GM21381 (cell line): Measurements from ENCODE around the gene SLC38A10.

ENCODE experiments used
- ATAC-seq: cut with Tn5 transposase; IDR thresholded peaks from one replicate; pipeline ENCODE4 v1.9.1; 2021; ENCODE audit warnings: mild to moderate bottlenecking, moderate library complexity; ENCODE audit not compliant: unreplicated experiment

Gene SLC38A10

GRCh38 chr17:81300586-81301155 is 5.6 kb upstream of the SLC38A10 start:
- no peak for ATAC-seq

GRCh38 chr17:81299846-81300585 is 4.9 kb upstream of the SLC38A10 start:
- ATAC-seq: no peak

GRCh38 chr17:81298991-81299738 is 4.1 kb upstream of the SLC38A10 start:
- ATAC-seq: no peak

GRCh38 chr17:81298325-81298990 is 3.4 kb upstream of the SLC38A10 start:
- ATAC-seq: no peak

- peak; percentile 26 for ATAC-seq
These were observed 722 bp upstream of the SLC38A10 start for GRCh38 chr17:81295676-81296381.

GRCh38 chr17:81294512-81295030 is 536 bp downstream of the SLC38A10 start:
- no peak for ATAC-seq

- no peak for ATAC-seq
These were observed 2.7 kb downstream of the SLC38A10 start for GRCh38 chr17:81292450-81292849.

- ATAC-seq: no peak
These were observed 3.4 kb downstream of the SLC38A10 start for GRCh38 chr17:81291662-81292061.

- no peak for ATAC-seq
These were observed 4.9 kb downstream of the SLC38A10 start for GRCh38 chr17:81290230-81290629.

- ATAC-seq: no peak
These were observed 5.5 kb downstream of the SLC38A10 start for GRCh38 chr17:81289627-81290026.

GRCh38 chr17:81288715-81289114 is 6.4 kb downstream of the SLC38A10 start:
- no peak for ATAC-seq

- no peak for ATAC-seq
These were observed 7.2 kb downstream of the SLC38A10 start for GRCh38 chr17:81287741-81288430.

GRCh38 chr17:81287152-81287551 is 8.0 kb downstream of the SLC38A10 start:
- no peak for ATAC-seq

- ATAC-seq: no peak
These were observed 8.5 kb downstream of the SLC38A10 start for GRCh38 chr17:81286491-81287145.

GRCh38 chr17:81285894-81286293 is 9.2 kb downstream of the SLC38A10 start:
- no peak for ATAC-seq

GRCh38 chr17:81285179-81285878 is 9.8 kb downstream of the SLC38A10 start:
- no peak for ATAC-seq

GRCh38 chr17:81282876-81283275 is 12.2 kb downstream of the SLC38A10 start:
- no peak for ATAC-seq

GRCh38 chr17:81282141-81282540 is 13.0 kb downstream of the SLC38A10 start:
- no peak for ATAC-seq

GRCh38 chr17:81280571-81280970 is 14.5 kb downstream of the SLC38A10 start:
- no peak for ATAC-seq
